Psoas muscle (tissue), 8 donors: ENCODE data around the gene OVOL1. TPM values are rescaled to one million over a fixed set of nuclear protein-coding genes. Genes with fewer than 3 reads are reported as not detected.

Experiments
- ATAC-seq, 4 donors: fragments of 200-7000 bp; cut with Tn5 transposase; one replicate each; pipeline ENCODE4 v1.9.1; 2020; ENCODE audit warnings: moderate library complexity in 3 of 4, mild to moderate bottlenecking in 2 of 4
- DNase-seq, 2 donors: peaks; one replicate each; pipeline ENCODE4 v3.0.0-alpha.2; 2020
- H3K27ac ChIP-seq: fragments of 200-600 bp; one replicate; pipeline ENCODE4 v1.8.0; 2022
- H3K27me3 ChIP-seq, 3 donors: fragments of 200-600 bp in 1 of 3; one replicate each; pipeline versions ENCODE4 v1.6.1 to v1.8.0; 2013 to 2022; ENCODE audit warnings: low read length in 2 of 3, mild to moderate bottlenecking in 2 of 3, moderate library complexity in 1 of 3; ENCODE audit not compliant: insufficient read depth in 3 of 3
- H3K36me3 ChIP-seq, 2 donors: fragments of 200-600 bp in 1 of 2; one replicate each; pipeline versions ENCODE4 v1.6.1 to v1.8.0; 2013 to 2022; ENCODE audit warnings: low read depth in 1 of 2, mild to moderate bottlenecking in 1 of 2, moderate library complexity in 1 of 2; ENCODE audit not compliant: insufficient read depth in 1 of 2
- H3K4me1 ChIP-seq: fragments of 200-600 bp; one replicate; pipeline ENCODE4 v1.8.0; 2022
- H3K4me3 ChIP-seq: fragments of 200-600 bp; one replicate; pipeline ENCODE4 v1.8.0; 2022; ENCODE audit warnings: mild to moderate bottlenecking
- H3K9me3 ChIP-seq: fragments of 200-600 bp; one replicate; pipeline ENCODE4 v1.8.0; 2022
- CTCF ChIP-seq: fragments of 200-600 bp; IDR thresholded peaks from one replicate; pipeline ENCODE4 v1.8.0; 2022; ENCODE audit warnings: antibody characterized with exemption
- WGBS, 3 donors: extraction: QIAGEN DNeasy Blood & Tissue Kit; methylation state at CpG; one replicate each; pipeline versions ENCODE4 v1.1.6 to v1.1.7; 2013; 5-methylcytosine and 5-hydroxymethylcytosine counted together
- intact Hi-C, 2 donors: fragments of 100-400 bp; cut with DNase I; formaldehyde crosslinking; loops; one replicate each; pipeline versions ENCODE4 v1.11.0 to v1.14.2; 2022
- polyA plus RNA-seq, 3 donors: library from polyadenylated mRNA; stranded (reverse); fragments of 200-250 nt; gene quantifications; one replicate each; pipeline ENCODE4 v1.2.3, GENCODE V29; 2013
- total RNA-seq, 4 donors: library from RNA; stranded (reverse); fragmentation: NEBNext Ultra II Directional in 2 of 4; extraction: Animal tissue kit (Norgen Biotek cat#: 25700) in 2 of 4; gene quantifications; one replicate each; pipeline versions ENCODE4 v1.2.1 to v1.2.4, GENCODE V29; 2021 to 2023
- donor health status: healthy with polysubstance abuse.
- donor health status: DM: no; HTN: no; CAD: no; lungs with moderate emphysema.
- donor health status: Bipolar disorder and iron deficiency.
- donor health status: healthy.
- donor health status: DM: yes; HTN: yes; CAD: no.
- donor health status: DM: no; HTN: no; CAD: no.
- donor health status: DM: no; HTN: no; CAD: no.
- donor health status: DM: yes; HTN: yes; CAD: no.

The OVOL1 gene
- total and polyA plus RNA-seq, 7 donors: 0.01 TPM; not detected in 6

- DNase-seq (peak; percentile 49 to 60), ATAC-seq (peak; percentile 28 to 55 (median 42))
- Histone ChIP-seq H3K27me3 (peaks cover 3 to 19% (median 11%) of the 10 kb centered on the region in 3 donors), H3K4me3 (peak overlapping the region; percentile 96), H3K27ac (peak overlapping the region; percentile 55), H3K4me1 (peaks cover 16% of the 10 kb centered on the region), H3K9me3 (no peaks in the 10 kb centered on the region), H3K36me3 (peaks cover 0 to 32% of the 10 kb centered on the region in 2 donors)
- intact Hi-C loops: loop anchor here (2.0 to 5.0 kb wide), 3 partner anchors 35 to 69 kb away; partner anchors contain the start of gene KAT5 (in 1 of the 2)
- WGBS, 3 donors: 9 to 16% (median 13%) methylated on average over 53 to 83 of the region's 83 CpGs
- peak; percentile 41 for TF ChIP-seq CTCF
Observed at GRCh38 chr11:65781152-65781961, 5.5 kb upstream of the OVOL1 start.

- Histone ChIP-seq H3K4me1 (peaks cover 12% of the 10 kb centered on the region), H3K36me3 (peaks cover 0 to 24% of the 10 kb centered on the region in 2 donors), H3K27me3 (peaks cover 3 to 26% (median 15%) of the 10 kb centered on the region in 3 donors), H3K4me3 (no peak overlapping the region), H3K9me3 (no peaks in the 10 kb centered on the region), H3K27ac (no peak overlapping the region)
- intact Hi-C loops: loop anchor here (2.0 to 5.0 kb wide), 3 partner anchors 35 to 70 kb away; partner anchors contain the start of gene KAT5 (in 1 of the 2)
- TF ChIP-seq CTCF: no peak
- DNase-seq (peak in 1 of 2 donors; percentile 47), ATAC-seq (no peak)
- WGBS, 3 donors: 80 to 85% (median 83%) methylated on average over 13 of the region's 13 CpGs
Observed at GRCh38 chr11:65781962-65782815, 4.7 kb upstream of the OVOL1 start.

GRCh38 chr11:65782816-65783228, 4.0 kb upstream of the OVOL1 start:
- DNase-seq (no peak), ATAC-seq (no peak)
- H3K9me3 ChIP-seq: no peaks in the 10 kb centered on the region
- peaks cover 0 to 17% of the 10 kb centered on the region in 2 donors for H3K36me3 ChIP-seq
- 77 to 90% (median 77%) methylated on average over 9 of the region's 9 CpGs for WGBS, 3 donors
- H3K27me3 ChIP-seq: peaks cover 3 to 33% (median 20%) of the 10 kb centered on the region in 3 donors
- TF ChIP-seq CTCF: no peak
- H3K27ac ChIP-seq: no peak overlapping the region
- H3K4me3 ChIP-seq: no peak overlapping the region
- H3K4me1 ChIP-seq: peaks cover 12% of the 10 kb centered on the region
- intact Hi-C loops: loop anchor here (5.0 kb wide), 2 partner anchors 34 to 71 kb away; partner anchors contain the start of gene KAT5 (in 1 of the 2)

GRCh38 chr11:65785319-65786007, 1.4 kb upstream of the OVOL1 start:
- H3K27ac ChIP-seq: no peak overlapping the region
- ATAC-seq (no peak), DNase-seq (no peak)
- no peak for TF ChIP-seq CTCF
- H3K9me3 ChIP-seq: no peaks in the 10 kb centered on the region
- no peak overlapping the region for H3K4me3 ChIP-seq
- no peaks in the 10 kb centered on the region for H3K36me3 ChIP-seq
- intact Hi-C loops: no loop called here
- WGBS, 3 donors: 56 to 73% (median 63%) methylated on average over 8 of the region's 8 CpGs
- H3K4me1 ChIP-seq: peaks cover 3% of the 10 kb centered on the region
- peaks cover 3 to 52% (median 27%) of the 10 kb centered on the region in 3 donors for H3K27me3 ChIP-seq
